PC-9 (cell line): ENCODE measurements around the gene CYB5B.

Source experiments
- EZH2 ChIP-seq: fragments of 200-600 bp; sonication (generic); IDR thresholded peaks from 2 replicates; pipeline ENCODE4 v1.8.0; 2017; ENCODE audit warnings: antibody characterized with exemption, low read depth
- TF ChIP-seq, protein P1 (sequence below): fragments of 200-600 bp; sonication (generic); conservative IDR thresholded peaks from 2 replicates; pipeline ENCODE4 v1.6.1; 2017; ENCODE audit warnings: mixed run types, antibody characterized with exemption, mild to moderate bottlenecking, moderate library complexity

DNA sequence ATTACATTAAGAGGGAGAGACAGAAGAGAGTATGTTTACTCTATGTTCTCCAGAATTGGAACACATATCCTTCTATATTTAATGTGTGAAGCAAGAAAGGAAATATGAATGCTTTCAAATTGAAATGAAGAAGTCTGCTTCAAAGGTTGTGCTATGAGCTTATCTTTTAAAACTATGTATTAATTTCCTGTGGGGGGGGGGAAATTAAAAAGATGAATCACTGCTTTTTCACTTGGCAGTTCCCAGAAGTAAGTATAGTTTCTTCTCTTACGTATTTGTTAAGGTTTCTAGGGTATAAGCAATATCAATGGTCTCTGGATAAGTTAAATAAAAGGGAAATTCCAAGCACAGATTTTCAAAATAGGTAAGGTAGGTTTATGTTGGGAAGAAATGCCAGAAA is 45.7 kb upstream of the CYB5B start:
- TF ChIP-seq, protein P1, sequence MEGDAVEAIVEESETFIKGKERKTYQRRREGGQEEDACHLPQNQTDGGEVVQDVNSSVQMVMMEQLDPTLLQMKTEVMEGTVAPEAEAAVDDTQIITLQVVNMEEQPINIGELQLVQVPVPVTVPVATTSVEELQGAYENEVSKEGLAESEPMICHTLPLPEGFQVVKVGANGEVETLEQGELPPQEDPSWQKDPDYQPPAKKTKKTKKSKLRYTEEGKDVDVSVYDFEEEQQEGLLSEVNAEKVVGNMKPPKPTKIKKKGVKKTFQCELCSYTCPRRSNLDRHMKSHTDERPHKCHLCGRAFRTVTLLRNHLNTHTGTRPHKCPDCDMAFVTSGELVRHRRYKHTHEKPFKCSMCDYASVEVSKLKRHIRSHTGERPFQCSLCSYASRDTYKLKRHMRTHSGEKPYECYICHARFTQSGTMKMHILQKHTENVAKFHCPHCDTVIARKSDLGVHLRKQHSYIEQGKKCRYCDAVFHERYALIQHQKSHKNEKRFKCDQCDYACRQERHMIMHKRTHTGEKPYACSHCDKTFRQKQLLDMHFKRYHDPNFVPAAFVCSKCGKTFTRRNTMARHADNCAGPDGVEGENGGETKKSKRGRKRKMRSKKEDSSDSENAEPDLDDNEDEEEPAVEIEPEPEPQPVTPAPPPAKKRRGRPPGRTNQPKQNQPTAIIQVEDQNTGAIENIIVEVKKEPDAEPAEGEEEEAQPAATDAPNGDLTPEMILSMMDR, result no peak
- no peak for TF ChIP-seq EZH2
